ENCODE measurements around the gene CDK2.
"Not testable (repeated sequence)": the region's sequence is repeated elsewhere in the genome, so short reads cannot be mapped to it uniquely, and the experiment has no call there.

The CDK2 gene

GRCh38 chr12:55996715-55997534 lies 30.3 kb downstream of the CDK2 start, which contains the start of gene SUOX:
TSS of gene SUOX (plus strand) at chr12:55997276. CDS start at chr12:56002222, 4,946 bp downstream.
- peak within 1 kb of the TSS; percentile 81 for H3K27ac ChIP-seq (ENCODE audit: low read length)
- no peaks in the 10 kb centered on the region for H3K9me3 ChIP-seq (ENCODE audit: control insufficient read depth in 2 of 2, low read length in 2 of 2)
- H3K27me3 ChIP-seq (ENCODE audit: control insufficient read depth in 1 of 2, insufficient read depth in 2 of 2, low read length in 2 of 2), result no peaks in the 10 kb centered on the region
- peaks cover 13% of the 10 kb centered on the region for H3K4me1 ChIP-seq (ENCODE audit: control insufficient read depth, insufficient read depth, low read length)
- peak within 1 kb of the TSS; percentile 89 to 93 for H3K9ac ChIP-seq (ENCODE audit: low read length in 2 of 2)
- H3K36me3 ChIP-seq (ENCODE audit: control insufficient read depth in 2 of 2, insufficient read depth in 2 of 2, low read length in 2 of 2), result peaks cover 22 to 24% of the 10 kb centered on the region in 2 donors
- H3K4me3 ChIP-seq (ENCODE audit: low read length in 2 of 2), result peak within 1 kb of the TSS; percentile 98 to 99

GRCh38 chr12:55997535-55997859 lies 30.9 kb downstream of the CDK2 start:
- H3K27me3 ChIP-seq (ENCODE audit: control insufficient read depth in 1 of 2, insufficient read depth in 2 of 2, low read length in 2 of 2), result no peaks in the 10 kb centered on the region
- peak overlapping the region; percentile 81 for H3K27ac ChIP-seq (ENCODE audit: low read length)
- H3K9ac ChIP-seq (ENCODE audit: low read length in 2 of 2), result peak overlapping the region; percentile 89 to 93
- peaks cover 13% of the 10 kb centered on the region for H3K4me1 ChIP-seq (ENCODE audit: control insufficient read depth, insufficient read depth, low read length)
- no peaks in the 10 kb centered on the region for H3K9me3 ChIP-seq (ENCODE audit: control insufficient read depth in 2 of 2, low read length in 2 of 2)
- H3K4me3 ChIP-seq (ENCODE audit: low read length in 2 of 2), result peak overlapping the region; percentile 98 to 99
- H3K36me3 ChIP-seq (ENCODE audit: control insufficient read depth in 2 of 2, insufficient read depth in 2 of 2, low read length in 2 of 2), result peaks cover 21 to 22% of the 10 kb centered on the region in 2 donors

- not testable (repeated sequence) for H3K9me3 ChIP-seq (ENCODE audit: control insufficient read depth in 2 of 2, low read length in 2 of 2); H3K27me3 ChIP-seq (ENCODE audit: control insufficient read depth in 1 of 2, insufficient read depth in 2 of 2, low read length in 2 of 2); H3K27ac ChIP-seq (ENCODE audit: low read length); H3K4me3 ChIP-seq (ENCODE audit: low read length in 2 of 2); H3K9ac ChIP-seq (ENCODE audit: low read length in 2 of 2)
- peaks cover 5 to 11% of the 10 kb centered on the region in 2 donors for H3K36me3 ChIP-seq (ENCODE audit: control insufficient read depth in 2 of 2, insufficient read depth in 2 of 2, low read length in 2 of 2)
- peaks cover 13% of the 10 kb centered on the region for H3K4me1 ChIP-seq (ENCODE audit: control insufficient read depth, insufficient read depth, low read length)
These were observed 32.9 kb downstream of the CDK2 start for GRCh38 chr12:55999522-55999921.

GRCh38 chr12:55999999-56000540 lies 33.4 kb downstream of the CDK2 start:
- H3K36me3 ChIP-seq (ENCODE audit: control insufficient read depth in 2 of 2, insufficient read depth in 2 of 2, low read length in 2 of 2), result peaks cover 9 to 11% of the 10 kb centered on the region in 2 donors
- H3K4me1 ChIP-seq (ENCODE audit: control insufficient read depth, insufficient read depth, low read length), result peaks cover 13% of the 10 kb centered on the region
- H3K9ac ChIP-seq (ENCODE audit: low read length in 2 of 2); H3K27ac ChIP-seq (ENCODE audit: low read length); H3K9me3 ChIP-seq (ENCODE audit: control insufficient read depth in 2 of 2, low read length in 2 of 2); H3K4me3 ChIP-seq (ENCODE audit: low read length in 2 of 2); H3K27me3 ChIP-seq (ENCODE audit: control insufficient read depth in 1 of 2, insufficient read depth in 2 of 2, low read length in 2 of 2): not testable (repeated sequence)

- no peaks in the 10 kb centered on the region for H3K9me3 ChIP-seq (ENCODE audit: control insufficient read depth in 2 of 2, low read length in 2 of 2)
- no peak overlapping the region for H3K27ac ChIP-seq (ENCODE audit: low read length)
- H3K27me3 ChIP-seq (ENCODE audit: control insufficient read depth in 1 of 2, insufficient read depth in 2 of 2, low read length in 2 of 2), result no peaks in the 10 kb centered on the region
- H3K4me1 ChIP-seq (ENCODE audit: control insufficient read depth, insufficient read depth, low read length), result peaks cover 9% of the 10 kb centered on the region
- no peak overlapping the region for H3K9ac ChIP-seq (ENCODE audit: low read length in 2 of 2)
- peaks cover 9 to 11% of the 10 kb centered on the region in 2 donors for H3K36me3 ChIP-seq (ENCODE audit: control insufficient read depth in 2 of 2, insufficient read depth in 2 of 2, low read length in 2 of 2)
- no peak overlapping the region for H3K4me3 ChIP-seq (ENCODE audit: low read length in 2 of 2)
These were observed 35.0 kb downstream of the CDK2 start for GRCh38 chr12:56001487-56002100.

- not testable (repeated sequence) for H3K9ac ChIP-seq (ENCODE audit: low read length in 2 of 2); H3K27me3 ChIP-seq (ENCODE audit: control insufficient read depth in 1 of 2, insufficient read depth in 2 of 2, low read length in 2 of 2); H3K4me3 ChIP-seq (ENCODE audit: low read length in 2 of 2); H3K27ac ChIP-seq (ENCODE audit: low read length); H3K9me3 ChIP-seq (ENCODE audit: control insufficient read depth in 2 of 2, low read length in 2 of 2)
- peaks cover 9 to 11% of the 10 kb centered on the region in 2 donors for H3K36me3 ChIP-seq (ENCODE audit: control insufficient read depth in 2 of 2, insufficient read depth in 2 of 2, low read length in 2 of 2)
- H3K4me1 ChIP-seq (ENCODE audit: control insufficient read depth, insufficient read depth, low read length), result peaks cover 12% of the 10 kb centered on the region
These were observed 36.7 kb downstream of the CDK2 start for GRCh38 chr12:56003376-56003775.

GRCh38 chr12:56004211-56004610 lies 37.6 kb downstream of the CDK2 start:
- Histone ChIP-seq H3K9ac (ENCODE audit: low read length in 2 of 2) (no peak overlapping the region), H3K27ac (ENCODE audit: low read length) (no peak overlapping the region), H3K36me3 (ENCODE audit: control insufficient read depth in 2 of 2, insufficient read depth in 2 of 2, low read length in 2 of 2) (peaks cover 9 to 11% of the 10 kb centered on the region in 2 donors), H3K9me3 (ENCODE audit: control insufficient read depth in 2 of 2, low read length in 2 of 2) (no peaks in the 10 kb centered on the region), H3K27me3 (ENCODE audit: control insufficient read depth in 1 of 2, insufficient read depth in 2 of 2, low read length in 2 of 2) (no peaks in the 10 kb centered on the region), H3K4me1 (ENCODE audit: control insufficient read depth, insufficient read depth, low read length) (peaks cover 12% of the 10 kb centered on the region), H3K4me3 (ENCODE audit: low read length in 2 of 2) (no peak overlapping the region)

GRCh38 chr12:56007564-56008559 lies 41.2 kb downstream of the CDK2 start:
- H3K9me3 ChIP-seq (ENCODE audit: control insufficient read depth in 2 of 2, low read length in 2 of 2), result no peaks in the 10 kb centered on the region
- peak overlapping the region; percentile 69 to 74 for H3K9ac ChIP-seq (ENCODE audit: low read length in 2 of 2)
- no peaks in the 10 kb centered on the region for H3K27me3 ChIP-seq (ENCODE audit: control insufficient read depth in 1 of 2, insufficient read depth in 2 of 2, low read length in 2 of 2)
- peak overlapping the region; percentile 77 for H3K27ac ChIP-seq (ENCODE audit: low read length)
- H3K36me3 ChIP-seq (ENCODE audit: control insufficient read depth in 2 of 2, insufficient read depth in 2 of 2, low read length in 2 of 2), result peaks cover 8 to 12% of the 10 kb centered on the region in 2 donors
- H3K4me3 ChIP-seq (ENCODE audit: low read length in 2 of 2), result peak overlapping the region; percentile 79 to 87
- peaks cover 12% of the 10 kb centered on the region for H3K4me1 ChIP-seq (ENCODE audit: control insufficient read depth, insufficient read depth, low read length)

GRCh38 chr12:56010111-56010570 lies 43.5 kb downstream of the CDK2 start:
- H3K4me3 ChIP-seq (ENCODE audit: low read length in 2 of 2), result no peak overlapping the region
- no peaks in the 10 kb centered on the region for H3K9me3 ChIP-seq (ENCODE audit: control insufficient read depth in 2 of 2, low read length in 2 of 2)
- no peak overlapping the region for H3K9ac ChIP-seq (ENCODE audit: low read length in 2 of 2)
- peaks cover 0 to 8% of the 10 kb centered on the region in 2 donors for H3K36me3 ChIP-seq (ENCODE audit: control insufficient read depth in 2 of 2, insufficient read depth in 2 of 2, low read length in 2 of 2)
- H3K27me3 ChIP-seq (ENCODE audit: control insufficient read depth in 1 of 2, insufficient read depth in 2 of 2, low read length in 2 of 2), result no peaks in the 10 kb centered on the region
- peak overlapping the region; percentile 24 for H3K27ac ChIP-seq (ENCODE audit: low read length)
- peaks cover 12% of the 10 kb centered on the region for H3K4me1 ChIP-seq (ENCODE audit: control insufficient read depth, insufficient read depth, low read length)

- H3K36me3 ChIP-seq (ENCODE audit: control insufficient read depth in 2 of 2, insufficient read depth in 2 of 2, low read length in 2 of 2), result peaks cover 0 to 8% of the 10 kb centered on the region in 2 donors
- no peaks in the 10 kb centered on the region for H3K27me3 ChIP-seq (ENCODE audit: control insufficient read depth in 1 of 2, insufficient read depth in 2 of 2, low read length in 2 of 2)
- no peak overlapping the region for H3K27ac ChIP-seq (ENCODE audit: low read length)
- H3K4me1 ChIP-seq (ENCODE audit: control insufficient read depth, insufficient read depth, low read length), result peaks cover 12% of the 10 kb centered on the region
- no peak overlapping the region for H3K4me3 ChIP-seq (ENCODE audit: low read length in 2 of 2)
- no peak overlapping the region for H3K9ac ChIP-seq (ENCODE audit: low read length in 2 of 2)
- no peaks in the 10 kb centered on the region for H3K9me3 ChIP-seq (ENCODE audit: control insufficient read depth in 2 of 2, low read length in 2 of 2)
These were observed 45.0 kb downstream of the CDK2 start for GRCh38 chr12:56011509-56012090.

All from stomach smooth muscle (tissue), 2 donors.